ENCODE results near the gene SOD2. TPM values are rescaled to one million over a fixed set of nuclear protein-coding genes. Genes with fewer than 3 reads are reported as not detected.

The SOD2 gene
- total RNA-seq, 4 donors from 2014 or later = 159 to 173 (median 167) TPM

DNA sequence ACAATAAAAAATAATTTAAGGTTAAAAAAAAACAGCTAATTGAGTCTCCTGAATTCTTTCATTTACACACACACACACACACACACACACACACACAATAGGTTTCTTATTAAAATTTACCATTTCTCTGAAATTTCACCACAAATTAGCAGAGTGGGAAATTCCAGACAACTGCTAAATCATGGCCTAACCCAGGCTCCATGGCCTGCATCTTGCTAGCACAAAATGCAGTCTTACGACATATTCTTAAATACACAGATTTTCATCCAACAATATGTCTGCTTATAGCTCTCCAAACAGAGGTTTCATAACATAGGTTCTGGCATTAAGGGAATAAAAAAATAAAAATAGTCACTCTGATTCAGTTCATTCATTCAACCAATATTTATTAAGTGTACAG is 46.9 kb downstream of the SOD2 start:
- Histone ChIP-seq H3K9me3 (no peaks in the 10 kb centered on the region), H3K4me1 (no peaks in the 10 kb centered on the region), H3K4me3 (no peak overlapping the region), H3K36me3 (no peaks in the 10 kb centered on the region), H3K27ac (no peak overlapping the region), H3K27me3 (no peaks in the 10 kb centered on the region)
- 86% methylated on average over 1 of the region's 1 CpG for WGBS
- DNase-seq (ENCODE audit: low spot score in 2 of 2) = no peak
- TF ChIP-seq POLR2A (IDR thresholded peaks at IDR 0.05) (no peak), CTCF (IDR thresholded peaks at IDR 0.05) (no peak), EP300 (IDR thresholded peaks at IDR 0.05) (no peak), POLR2AphosphoS5 (IDR thresholded peaks at IDR 0.05) (no peak)

DNA sequence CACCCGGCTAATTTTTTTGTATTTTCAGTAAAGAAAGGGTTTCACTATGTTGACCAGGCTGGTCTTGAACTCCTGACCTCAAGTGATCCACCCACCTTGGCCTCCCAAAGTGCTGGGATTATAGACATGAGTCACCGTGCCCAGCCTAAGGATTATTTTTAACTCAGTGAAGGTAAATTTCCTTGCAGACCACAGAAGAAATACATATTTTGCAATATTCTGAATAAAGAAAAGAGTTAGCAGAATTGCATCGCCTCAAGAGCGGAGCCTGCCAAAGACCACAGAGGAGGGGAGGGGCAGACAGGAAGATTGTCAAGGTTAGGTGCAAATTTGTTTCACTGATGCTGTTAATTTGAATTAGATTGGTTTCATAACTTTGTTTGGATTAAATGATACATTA is 47.4 kb downstream of the SOD2 start:
- TF ChIP-seq POLR2A (IDR thresholded peaks at IDR 0.05) (no peak), CTCF (IDR thresholded peaks at IDR 0.05) (no peak), POLR2AphosphoS5 (IDR thresholded peaks at IDR 0.05) (no peak), EP300 (IDR thresholded peaks at IDR 0.05) (no peak)
- no peak overlapping the region for H3K27ac ChIP-seq
- 81% methylated on average over 4 of the region's 4 CpGs for WGBS
- no peaks in the 10 kb centered on the region for H3K9me3 ChIP-seq
- no peak for DNase-seq (ENCODE audit: low spot score in 2 of 2)
- no peaks in the 10 kb centered on the region for H3K27me3 ChIP-seq
- H3K4me1 ChIP-seq = no peaks in the 10 kb centered on the region
- no peaks in the 10 kb centered on the region for H3K36me3 ChIP-seq
- no peak overlapping the region for H3K4me3 ChIP-seq

Other genes with a start within 250 kb of the SOD2 start
- 100 to 1,000 TPM in 1 of 4 donors, 10 to 100 TPM in 3; 68.7 to 103 (median 85.3) TPM for gene WTAP, start 34.3 kb upstream of the SOD2 start, total RNA-seq
- gene ACAT2, start 68.8 kb upstream of the SOD2 start, total RNA-seq = 10 to 100 TPM in 3 of 4 donors, 1 to 10 TPM in 1; 7.2 to 23.1 (median 15.6) TPM
- 100 to 1,000 TPM; 133 to 150 (median 139) TPM for gene TCP1, start 96.4 kb upstream of the SOD2 start, total RNA-seq
- gene MRPL18, start 97.2 kb upstream of the SOD2 start, total RNA-seq = 10 to 100 TPM; 53.9 to 79.2 (median 55.9) TPM
- 1 to 10 TPM; 1.1 to 4.4 (median 2.9) TPM for gene PNLDC1, start 107.0 kb upstream of the SOD2 start, total RNA-seq
- not detected for gene MAS1, start 197.7 kb upstream of the SOD2 start, total RNA-seq